GM23338 (cell line): Measurements from ENCODE around the gene SLC47A1.

ENCODE experiments used
- CREB1 ChIP-seq: fragments of 250-450 bp; sonication (Bioruptor Pico); IDR thresholded peaks from 2 replicates; pipeline ENCODE4 v1.5.0; 2020; ENCODE audit warnings: low read depth, mild to moderate bottlenecking, moderate library complexity
- EZH2 ChIP-seq: fragments of 200-600 bp; sonication (generic); IDR thresholded peaks from one replicate; pipeline ENCODE4 v1.8.0; 2017; ENCODE audit warnings: antibody characterized with exemption, mild to moderate bottlenecking, low read depth; ENCODE audit not compliant: unreplicated experiment
- EZH2phosphoT487 ChIP-seq: fragments of 200-600 bp; sonication (generic); IDR thresholded peaks from one replicate; pipeline ENCODE4 v1.8.1; 2018; ENCODE audit warnings: antibody characterized with exemption; ENCODE audit not compliant: unreplicated experiment
- JUNB ChIP-seq: IDR thresholded peaks from one replicate; pipeline ENCODE4 v1.6.1; 2016; ENCODE audit warnings: antibody characterized with exemption; ENCODE audit not compliant: unreplicated experiment
- POLR2AphosphoS5 ChIP-seq: IDR thresholded peaks from 2 replicates; pipeline ENCODE4 v1.6.1; 2016; ENCODE audit warnings: antibody characterized with exemption, low read depth
- ZNF331 ChIP-seq: fragments of 250-450 bp; sonication (Bioruptor Pico); IDR thresholded peaks from 2 replicates; pipeline ENCODE4 v1.5.0; 2020; ENCODE audit warnings: low read depth, mild to moderate bottlenecking, moderate library complexity
- TF ChIP-seq, protein P1 (sequence below), 2 experiments: fragments of 200-600 bp in 1 of 2; sonication (generic) in 1 of 2; conservative IDR thresholded peaks; 2 replicates each; pipeline versions ENCODE4 v1.5.1 to v1.6.1; 2016 to 2017; ENCODE audit warnings: antibody characterized with exemption in 2 of 2, low read depth in 2 of 2, mild to moderate bottlenecking in 2 of 2, moderate library complexity in 1 of 2
- TF ChIP-seq, protein P2 (sequence below): IDR thresholded peaks from one replicate; pipeline ENCODE4 v1.6.1; 2018; ENCODE audit warnings: antibody characterized with exemption; ENCODE audit not compliant: unreplicated experiment

DNA sequence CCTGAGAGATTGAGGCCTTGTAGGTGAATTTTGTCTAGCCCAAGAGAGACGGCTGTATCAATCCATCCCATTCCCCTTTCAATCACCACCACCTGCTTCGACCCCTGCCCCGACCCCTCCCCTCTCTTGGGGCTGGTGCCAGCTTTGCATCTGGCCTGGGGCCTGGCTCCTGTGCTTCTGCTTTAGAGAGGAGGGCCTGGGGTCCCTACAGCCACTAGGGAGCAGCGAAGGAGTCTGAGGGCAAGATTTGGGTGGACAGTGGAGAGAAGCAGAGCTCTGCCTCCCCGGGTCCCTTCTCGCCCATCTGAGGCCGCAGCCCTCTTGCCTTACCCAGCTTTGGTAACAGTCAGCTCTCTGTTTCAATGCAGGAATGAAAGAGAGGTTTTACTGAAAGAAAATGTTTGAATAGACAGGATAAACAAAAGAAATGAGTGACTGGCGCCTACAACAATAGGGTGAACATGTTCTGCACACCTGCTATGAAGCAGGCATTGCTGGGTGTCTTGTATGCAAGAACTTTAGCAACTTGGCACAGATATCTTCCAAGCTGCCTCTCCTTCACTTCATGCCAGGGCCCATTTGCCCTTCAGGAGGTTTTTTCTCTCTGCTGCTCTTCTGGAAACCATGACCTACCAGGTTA, 57.4 kb downstream of the SLC47A1 start:
- TF ChIP-seq EZH2 = no peak
- TF ChIP-seq, protein P1, sequence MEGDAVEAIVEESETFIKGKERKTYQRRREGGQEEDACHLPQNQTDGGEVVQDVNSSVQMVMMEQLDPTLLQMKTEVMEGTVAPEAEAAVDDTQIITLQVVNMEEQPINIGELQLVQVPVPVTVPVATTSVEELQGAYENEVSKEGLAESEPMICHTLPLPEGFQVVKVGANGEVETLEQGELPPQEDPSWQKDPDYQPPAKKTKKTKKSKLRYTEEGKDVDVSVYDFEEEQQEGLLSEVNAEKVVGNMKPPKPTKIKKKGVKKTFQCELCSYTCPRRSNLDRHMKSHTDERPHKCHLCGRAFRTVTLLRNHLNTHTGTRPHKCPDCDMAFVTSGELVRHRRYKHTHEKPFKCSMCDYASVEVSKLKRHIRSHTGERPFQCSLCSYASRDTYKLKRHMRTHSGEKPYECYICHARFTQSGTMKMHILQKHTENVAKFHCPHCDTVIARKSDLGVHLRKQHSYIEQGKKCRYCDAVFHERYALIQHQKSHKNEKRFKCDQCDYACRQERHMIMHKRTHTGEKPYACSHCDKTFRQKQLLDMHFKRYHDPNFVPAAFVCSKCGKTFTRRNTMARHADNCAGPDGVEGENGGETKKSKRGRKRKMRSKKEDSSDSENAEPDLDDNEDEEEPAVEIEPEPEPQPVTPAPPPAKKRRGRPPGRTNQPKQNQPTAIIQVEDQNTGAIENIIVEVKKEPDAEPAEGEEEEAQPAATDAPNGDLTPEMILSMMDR (conservative IDR thresholded peaks at IDR 0.05; ENCODE audit: low read depth in 2 of 2) = peak in 1 of 2 experiments; percentile 42; a peak in 2 of 4 replicates
- no peak for TF ChIP-seq POLR2AphosphoS5
- no peak for TF ChIP-seq EZH2phosphoT487
- TF ChIP-seq, protein P2, sequence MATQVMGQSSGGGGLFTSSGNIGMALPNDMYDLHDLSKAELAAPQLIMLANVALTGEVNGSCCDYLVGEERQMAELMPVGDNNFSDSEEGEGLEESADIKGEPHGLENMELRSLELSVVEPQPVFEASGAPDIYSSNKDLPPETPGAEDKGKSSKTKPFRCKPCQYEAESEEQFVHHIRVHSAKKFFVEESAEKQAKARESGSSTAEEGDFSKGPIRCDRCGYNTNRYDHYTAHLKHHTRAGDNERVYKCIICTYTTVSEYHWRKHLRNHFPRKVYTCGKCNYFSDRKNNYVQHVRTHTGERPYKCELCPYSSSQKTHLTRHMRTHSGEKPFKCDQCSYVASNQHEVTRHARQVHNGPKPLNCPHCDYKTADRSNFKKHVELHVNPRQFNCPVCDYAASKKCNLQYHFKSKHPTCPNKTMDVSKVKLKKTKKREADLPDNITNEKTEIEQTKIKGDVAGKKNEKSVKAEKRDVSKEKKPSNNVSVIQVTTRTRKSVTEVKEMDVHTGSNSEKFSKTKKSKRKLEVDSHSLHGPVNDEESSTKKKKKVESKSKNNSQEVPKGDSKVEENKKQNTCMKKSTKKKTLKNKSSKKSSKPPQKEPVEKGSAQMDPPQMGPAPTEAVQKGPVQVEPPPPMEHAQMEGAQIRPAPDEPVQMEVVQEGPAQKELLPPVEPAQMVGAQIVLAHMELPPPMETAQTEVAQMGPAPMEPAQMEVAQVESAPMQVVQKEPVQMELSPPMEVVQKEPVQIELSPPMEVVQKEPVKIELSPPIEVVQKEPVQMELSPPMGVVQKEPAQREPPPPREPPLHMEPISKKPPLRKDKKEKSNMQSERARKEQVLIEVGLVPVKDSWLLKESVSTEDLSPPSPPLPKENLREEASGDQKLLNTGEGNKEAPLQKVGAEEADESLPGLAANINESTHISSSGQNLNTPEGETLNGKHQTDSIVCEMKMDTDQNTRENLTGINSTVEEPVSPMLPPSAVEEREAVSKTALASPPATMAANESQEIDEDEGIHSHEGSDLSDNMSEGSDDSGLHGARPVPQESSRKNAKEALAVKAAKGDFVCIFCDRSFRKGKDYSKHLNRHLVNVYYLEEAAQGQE = no peak
- TF ChIP-seq CREB1 = no peak
- no peak for TF ChIP-seq ZNF331
- no peak for TF ChIP-seq JUNB
